ENCODE results near the gene TMIE. TPM values are rescaled to one million over a fixed set of nuclear protein-coding genes. Genes with fewer than 3 reads are reported as not detected.

Gene TMIE, protein sequence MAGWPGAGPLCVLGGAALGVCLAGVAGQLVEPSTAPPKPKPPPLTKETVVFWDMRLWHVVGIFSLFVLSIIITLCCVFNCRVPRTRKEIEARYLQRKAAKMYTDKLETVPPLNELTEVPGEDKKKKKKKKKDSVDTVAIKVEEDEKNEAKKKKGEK
- total RNA-seq (2014; rRNA removed; shearing (Covaris generic)), result not detected in 2 replicates

DNA sequence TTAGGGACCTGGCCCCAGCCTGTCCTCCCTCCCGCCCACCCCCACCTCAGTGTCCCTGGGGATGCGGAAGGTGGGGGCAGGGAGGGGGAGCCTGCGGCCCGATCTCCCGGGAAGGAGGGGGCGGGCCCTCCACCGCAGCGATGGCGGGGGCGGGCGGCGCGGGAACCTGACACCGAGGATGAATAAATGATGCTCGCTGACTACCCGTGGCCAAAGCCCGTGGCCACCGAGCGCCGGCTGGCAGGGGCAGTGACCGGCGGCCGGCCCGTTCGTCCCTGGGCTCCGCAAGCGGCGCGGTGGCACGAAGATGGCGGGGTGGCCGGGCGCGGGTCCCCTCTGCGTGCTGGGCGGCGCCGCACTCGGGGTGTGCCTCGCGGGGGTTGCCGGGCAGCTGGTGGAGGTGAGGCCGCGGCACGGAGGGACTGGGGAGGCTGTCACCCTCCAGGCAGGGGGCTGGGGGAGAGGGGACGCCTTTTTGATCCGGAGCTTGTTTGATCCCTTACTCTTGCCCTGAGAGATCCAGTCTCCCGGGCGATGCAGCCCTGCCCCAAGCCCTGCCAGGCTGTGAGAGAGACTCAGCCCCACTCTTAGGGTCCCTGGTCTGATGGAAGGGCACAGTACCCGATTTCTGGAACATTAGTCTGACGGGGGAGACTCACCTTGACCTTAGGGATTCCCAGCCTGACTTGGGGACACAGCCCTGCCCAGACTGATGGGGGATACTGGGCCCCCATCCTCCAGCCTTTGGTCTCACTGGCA is at the start of gene TMIE:
TMIE (plus strand) TSS at position 212 of the 759 bp plus-strand sequence; CDS start at position 308, 96 bp downstream.
- H3K27ac ChIP-seq, result no peak within 1 kb of the TSS
- H3K4me3 ChIP-seq, result no peak within 1 kb of the TSS
- peaks cover 6% of the 10 kb centered on the region for H3K4me1 ChIP-seq (replicated peaks)
- H3K27me3 ChIP-seq (replicated peaks), result peaks cover 12% of the 10 kb centered on the region
- no peaks in the 10 kb centered on the region for H3K36me3 ChIP-seq
- no peak for DNase-seq (ENCODE audit: low read depth in 1 of 2, low spot score in 2 of 2)
- no peaks in the 10 kb centered on the region for H3K9me3 ChIP-seq (replicated peaks)

DNA sequence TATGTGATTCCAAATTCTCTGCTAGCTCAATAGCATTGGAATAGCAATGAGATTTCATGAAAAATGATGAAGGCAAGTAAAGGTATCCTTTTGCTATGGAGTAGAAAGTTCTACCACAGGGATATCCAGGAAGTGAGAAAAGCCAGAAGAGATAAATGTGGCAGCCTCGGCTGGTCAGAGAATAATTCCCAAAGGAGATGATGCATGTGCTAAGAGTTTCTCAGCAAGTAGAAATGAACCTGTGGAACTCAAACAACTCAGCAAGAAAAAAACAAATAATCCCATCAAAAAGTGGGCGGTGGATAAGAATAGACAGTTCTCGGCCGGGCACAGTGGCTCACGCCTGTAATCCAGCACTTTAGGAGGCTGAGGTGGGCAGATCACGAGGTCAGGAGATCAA is 45.9 kb upstream of the TMIE start:
- Histone ChIP-seq H3K9me3 (replicated peaks) (no peaks in the 10 kb centered on the region), H3K36me3 (no peaks in the 10 kb centered on the region), H3K27me3 (replicated peaks) (no peaks in the 10 kb centered on the region), H3K27ac (no peak overlapping the region), H3K4me1 (replicated peaks) (peaks cover 6% of the 10 kb centered on the region; the same call in 1 of the 2 replicates), H3K4me3 (no peak overlapping the region)
- DNase-seq (ENCODE audit: low read depth in 1 of 2, low spot score in 2 of 2), result no peak

DNA sequence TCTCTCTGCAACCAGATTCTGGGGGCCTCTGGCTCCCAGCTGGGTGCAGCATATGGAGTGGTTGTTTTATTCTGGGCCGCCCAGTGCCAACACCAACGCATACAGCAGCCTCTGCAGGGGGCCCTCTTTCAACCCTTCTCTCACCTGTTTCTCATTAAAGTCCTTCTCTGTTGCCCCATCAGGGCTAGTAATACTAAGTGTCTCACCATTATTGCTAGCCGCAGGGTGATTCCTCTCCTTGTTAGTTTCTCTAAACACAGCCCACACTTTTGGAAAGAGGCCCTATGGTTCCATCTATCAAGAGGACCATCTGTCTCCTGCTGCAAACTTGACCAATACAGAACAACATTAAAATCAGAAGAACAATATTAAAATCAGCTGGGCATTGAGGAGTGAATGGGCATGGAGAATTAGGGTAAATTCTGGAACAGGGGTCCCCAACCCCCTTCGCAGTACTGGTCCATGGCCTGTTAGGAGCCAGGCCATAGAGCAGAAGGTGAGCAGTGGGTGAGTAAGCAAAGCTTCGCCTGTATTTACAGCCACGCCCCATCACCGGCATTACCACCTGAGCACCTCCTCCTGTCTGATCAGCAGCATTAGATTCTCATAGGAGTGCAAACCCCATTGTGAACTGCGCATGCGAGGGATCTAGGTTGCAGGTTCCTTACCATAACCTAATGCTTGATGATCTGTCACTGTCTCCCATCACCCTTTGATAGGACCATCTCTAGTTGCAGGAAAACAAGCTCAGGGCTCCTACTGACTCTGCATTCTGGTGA is 44.2 kb upstream of the TMIE start:
- Histone ChIP-seq H3K4me1 (replicated peaks) (peaks cover 6% of the 10 kb centered on the region; the same call in 1 of the 2 replicates), H3K36me3 (no peaks in the 10 kb centered on the region), H3K27ac (no peak overlapping the region), H3K27me3 (replicated peaks) (no peaks in the 10 kb centered on the region), H3K9me3 (replicated peaks) (no peaks in the 10 kb centered on the region), H3K4me3 (no peak overlapping the region)
- no peak for DNase-seq (ENCODE audit: low read depth in 1 of 2, low spot score in 2 of 2)

DNA sequence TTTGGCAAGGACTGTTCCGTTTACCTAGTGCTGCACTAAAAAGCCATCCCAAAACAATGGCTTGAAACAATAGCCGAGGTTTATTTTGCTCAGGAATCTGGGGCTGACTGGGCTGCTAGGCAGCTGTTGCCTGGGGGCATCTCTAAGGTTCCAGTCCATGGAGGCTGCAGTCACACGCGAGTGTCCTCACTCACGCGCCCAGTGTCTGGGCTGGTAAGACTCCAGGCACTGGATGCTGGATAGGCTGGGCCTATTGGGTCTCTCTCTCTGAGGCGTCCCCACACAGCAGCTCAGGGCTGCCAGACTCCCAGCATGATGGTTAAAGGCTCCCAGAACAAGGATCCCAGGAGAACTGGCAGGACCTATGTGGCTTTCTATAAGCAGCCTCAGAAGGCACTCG is 41.9 kb upstream of the TMIE start:
- no peak overlapping the region for H3K27ac ChIP-seq
- peaks cover 19% of the 10 kb centered on the region for H3K4me1 ChIP-seq (replicated peaks)
- no peaks in the 10 kb centered on the region for H3K36me3 ChIP-seq
- no peaks in the 10 kb centered on the region for H3K9me3 ChIP-seq (replicated peaks)
- H3K27me3 ChIP-seq (replicated peaks), result no peaks in the 10 kb centered on the region
- no peak overlapping the region for H3K4me3 ChIP-seq
- peak in 1 of 2 experiments; percentile 24 for DNase-seq (ENCODE audit: low read depth in 1 of 2, low spot score in 2 of 2)

DNA sequence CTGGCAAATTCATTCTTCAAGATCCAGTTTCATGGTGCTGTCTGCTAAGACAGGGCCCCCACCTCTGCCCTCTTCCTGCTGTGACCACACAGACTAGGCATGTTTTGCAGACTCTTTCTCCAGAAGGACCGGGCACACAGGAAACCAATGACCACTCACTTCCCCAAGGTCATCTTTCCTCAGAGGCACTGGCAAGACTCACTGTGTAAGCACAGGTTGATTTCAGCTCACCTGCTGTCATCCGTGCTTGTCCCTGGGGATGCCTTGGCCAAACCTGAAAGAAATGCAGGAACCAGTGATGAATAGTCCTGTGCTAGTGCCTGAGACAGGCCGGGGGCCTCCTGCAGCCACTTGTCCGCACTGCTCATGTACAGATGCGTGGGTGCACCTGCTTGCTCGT is 41.2 kb upstream of the TMIE start:
- Histone ChIP-seq H3K36me3 (no peaks in the 10 kb centered on the region), H3K27me3 (replicated peaks) (no peaks in the 10 kb centered on the region), H3K27ac (no peak overlapping the region), H3K4me3 (no peak overlapping the region), H3K4me1 (replicated peaks) (peaks cover 19% of the 10 kb centered on the region), H3K9me3 (replicated peaks) (no peaks in the 10 kb centered on the region)
- DNase-seq (ENCODE audit: low read depth in 1 of 2, low spot score in 2 of 2), result no peak

DNA sequence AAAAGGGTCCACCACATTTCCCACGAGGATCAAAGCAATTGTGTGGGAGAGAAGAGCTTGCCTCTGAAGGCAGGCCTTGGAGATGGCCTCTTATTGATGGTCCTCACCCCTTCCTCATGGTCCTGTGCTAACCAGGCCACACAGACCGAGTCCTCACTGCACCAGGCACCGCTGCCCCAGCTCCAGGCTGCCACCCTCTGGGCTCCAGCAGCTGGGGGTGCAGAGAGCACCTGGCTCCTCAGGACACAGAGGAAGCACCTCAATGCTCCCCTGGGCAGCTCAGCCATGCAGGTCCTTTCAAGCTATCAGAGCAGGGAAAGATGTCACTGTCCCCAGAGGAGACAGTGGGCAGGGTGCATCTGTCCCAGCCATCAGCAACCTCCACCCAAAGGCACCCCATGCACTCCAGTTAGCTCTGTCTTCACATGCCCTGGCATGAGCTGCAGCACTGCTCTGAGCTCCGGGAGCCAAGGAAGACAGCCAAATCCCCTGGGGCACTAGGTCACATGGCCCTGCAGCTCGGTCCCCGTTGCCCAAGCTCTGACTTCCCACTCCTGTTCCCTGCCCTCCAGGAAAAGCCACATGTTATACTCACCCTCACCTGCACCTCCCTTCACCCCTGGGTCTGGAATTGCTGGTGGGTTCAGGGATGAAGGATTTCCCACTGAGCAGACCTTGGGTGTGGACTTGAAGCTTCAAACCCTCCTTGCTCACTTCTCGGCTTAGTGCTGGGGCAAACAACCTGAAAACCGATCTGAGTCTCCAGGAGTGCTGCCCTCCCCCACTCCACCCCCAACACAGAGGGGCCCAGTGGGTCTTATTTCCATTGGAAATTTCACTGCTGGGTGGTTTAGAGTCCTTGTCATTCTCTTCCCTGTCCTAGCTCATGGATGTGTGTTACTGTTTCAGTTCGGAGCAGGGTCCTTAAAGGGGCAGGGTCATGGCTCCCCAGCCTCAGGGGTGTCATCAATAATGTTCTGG is 40.4 kb upstream of the TMIE start:
- no peaks in the 10 kb centered on the region for H3K36me3 ChIP-seq
- H3K4me3 ChIP-seq, result no peak overlapping the region
- no peaks in the 10 kb centered on the region for H3K9me3 ChIP-seq (replicated peaks)
- no peak overlapping the region for H3K27ac ChIP-seq
- peaks cover 19% of the 10 kb centered on the region for H3K4me1 ChIP-seq (replicated peaks)
- peak in 1 of 2 experiments; percentile 24 for DNase-seq (ENCODE audit: low read depth in 1 of 2, low spot score in 2 of 2)
- H3K27me3 ChIP-seq (replicated peaks), result no peaks in the 10 kb centered on the region

DNA sequence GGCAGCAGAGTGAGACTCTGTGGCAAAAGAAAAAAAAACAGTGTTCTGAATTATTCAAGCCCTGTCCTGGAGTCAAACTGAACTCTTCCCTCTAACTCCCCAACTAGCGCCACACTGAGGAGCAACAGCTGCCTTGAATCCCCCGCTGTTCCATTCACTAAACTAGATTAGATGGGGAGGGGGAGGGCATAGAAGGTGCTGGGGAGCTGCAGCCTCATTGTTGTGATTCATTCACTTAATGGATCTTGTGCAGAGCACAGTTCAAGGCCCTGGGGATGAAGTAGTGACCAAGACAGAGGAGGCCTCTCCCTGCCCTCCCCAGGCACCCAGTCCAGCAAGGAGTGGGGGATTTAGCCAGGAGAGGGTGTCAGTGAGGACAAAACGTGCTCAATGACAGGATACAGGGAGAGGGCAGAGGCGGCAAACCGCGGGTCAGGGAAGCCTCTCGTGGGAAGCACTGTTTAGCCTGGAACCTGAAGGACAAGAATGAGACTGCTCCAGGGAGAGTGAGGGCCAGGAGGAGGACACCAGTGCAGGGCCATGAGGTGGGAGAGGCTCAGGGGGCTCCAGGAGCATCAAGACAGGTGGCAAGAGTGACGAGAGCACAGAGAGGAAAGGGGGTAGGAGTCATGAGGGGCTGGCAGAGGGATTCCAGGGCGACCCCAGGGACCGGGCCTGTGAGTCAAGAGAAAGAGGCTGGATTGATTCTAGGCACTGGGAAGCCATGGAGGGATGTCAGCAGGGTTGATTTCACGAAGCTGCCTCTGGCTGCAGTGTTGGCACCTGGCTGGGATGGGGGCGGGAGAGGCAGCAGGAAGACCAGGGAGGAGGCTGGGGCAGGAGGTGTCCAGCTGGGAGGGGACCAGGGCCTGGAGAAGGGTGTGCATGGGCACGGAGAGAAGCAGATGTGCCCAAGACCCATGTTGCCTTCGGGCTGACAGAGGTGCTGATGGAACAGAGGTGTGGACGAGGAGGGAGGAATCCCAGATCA is 39.1 kb upstream of the TMIE start:
- Histone ChIP-seq H3K4me1 (replicated peaks) (peaks cover 19% of the 10 kb centered on the region), H3K27ac (no peak overlapping the region), H3K9me3 (replicated peaks) (no peaks in the 10 kb centered on the region)

DNA sequence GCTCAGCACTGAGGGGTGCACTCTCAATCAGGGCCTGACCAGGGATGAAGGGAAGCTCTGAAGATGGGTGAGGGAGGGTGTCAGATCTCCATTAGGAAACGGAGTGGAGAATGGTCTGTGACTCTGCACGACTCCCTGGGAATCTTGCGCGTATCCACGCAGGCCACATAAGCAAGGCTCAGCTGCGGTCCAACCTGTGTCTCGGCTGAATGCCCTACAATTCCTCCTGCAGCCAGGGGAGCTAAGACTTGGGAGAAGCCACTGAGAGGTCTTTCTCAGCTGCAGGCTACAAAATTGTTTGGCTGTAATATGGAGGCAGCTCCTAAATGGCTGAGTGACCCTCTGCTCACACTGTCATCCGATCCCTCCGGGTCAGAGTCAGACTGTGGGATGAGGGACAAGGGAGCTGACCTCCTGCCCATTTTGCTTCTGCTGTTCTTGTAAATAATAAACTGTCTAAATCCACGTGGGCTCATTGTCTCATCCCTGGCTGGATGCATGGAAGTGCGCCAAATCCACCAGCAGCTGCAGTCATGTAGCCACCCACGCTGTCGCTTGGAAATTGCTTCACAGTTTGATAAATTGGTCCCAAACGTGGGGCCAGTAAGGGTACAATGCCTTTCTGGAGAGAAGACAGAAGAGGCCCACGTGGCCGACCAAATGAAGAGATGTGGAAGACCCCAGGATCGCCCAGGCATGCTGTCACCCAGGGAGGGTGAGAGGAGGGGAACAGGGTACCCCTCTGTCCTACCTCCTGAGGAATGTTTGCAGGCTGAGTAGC is 38.2 kb upstream of the TMIE start:
- H3K36me3 ChIP-seq, result no peaks in the 10 kb centered on the region
- DNase-seq (ENCODE audit: low read depth in 1 of 2, low spot score in 2 of 2), result peak; percentile 57 to 62
- peaks cover 19% of the 10 kb centered on the region for H3K4me1 ChIP-seq (replicated peaks)
- no peak overlapping the region for H3K4me3 ChIP-seq
- H3K9me3 ChIP-seq (replicated peaks), result no peaks in the 10 kb centered on the region
- H3K27me3 ChIP-seq (replicated peaks), result no peaks in the 10 kb centered on the region
- H3K27ac ChIP-seq, result no peak overlapping the region

More for the DNA sequence above, 39.1 kb upstream of the TMIE start:
- H3K27me3 ChIP-seq (replicated peaks), result no peaks in the 10 kb centered on the region
- H3K36me3 ChIP-seq, result no peaks in the 10 kb centered on the region
- H3K4me3 ChIP-seq, result no peak overlapping the region
- peak in 1 of 2 experiments; percentile 30 for DNase-seq (ENCODE audit: low read depth in 1 of 2, low spot score in 2 of 2)

DNA sequence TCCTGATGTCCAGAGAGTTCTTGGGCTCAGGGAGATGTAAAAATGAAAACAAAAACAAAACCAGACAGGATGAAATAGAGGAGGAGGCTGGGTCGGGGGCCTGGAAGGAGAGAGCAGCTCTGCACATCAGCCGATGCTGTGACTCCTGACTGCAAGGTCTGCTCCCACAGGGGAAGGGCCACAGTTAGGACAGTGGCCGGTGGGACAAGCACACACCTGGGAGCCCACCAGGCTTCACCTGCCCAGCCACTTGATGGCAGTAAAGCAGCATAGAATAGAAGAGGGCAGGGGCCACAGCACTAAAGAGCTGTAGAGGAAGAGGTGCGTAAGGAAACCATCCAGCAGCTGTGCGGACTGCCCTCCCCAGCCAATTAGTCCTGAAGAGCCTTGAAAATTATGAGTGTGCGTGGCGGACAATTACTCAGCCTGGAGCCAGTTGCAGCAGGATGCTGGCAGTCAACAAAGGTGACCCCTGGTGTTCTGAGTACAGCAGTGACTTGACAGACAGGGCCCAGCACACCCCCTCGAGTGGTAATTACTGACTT is 37.5 kb upstream of the TMIE start:
- Histone ChIP-seq H3K4me1 (replicated peaks) (peaks cover 19% of the 10 kb centered on the region), H3K36me3 (no peaks in the 10 kb centered on the region), H3K4me3 (no peak overlapping the region), H3K27ac (no peak overlapping the region), H3K27me3 (replicated peaks) (no peaks in the 10 kb centered on the region), H3K9me3 (replicated peaks) (no peaks in the 10 kb centered on the region)
- DNase-seq (ENCODE audit: low read depth in 1 of 2, low spot score in 2 of 2), result peak in 1 of 2 experiments; percentile 20

DNA sequence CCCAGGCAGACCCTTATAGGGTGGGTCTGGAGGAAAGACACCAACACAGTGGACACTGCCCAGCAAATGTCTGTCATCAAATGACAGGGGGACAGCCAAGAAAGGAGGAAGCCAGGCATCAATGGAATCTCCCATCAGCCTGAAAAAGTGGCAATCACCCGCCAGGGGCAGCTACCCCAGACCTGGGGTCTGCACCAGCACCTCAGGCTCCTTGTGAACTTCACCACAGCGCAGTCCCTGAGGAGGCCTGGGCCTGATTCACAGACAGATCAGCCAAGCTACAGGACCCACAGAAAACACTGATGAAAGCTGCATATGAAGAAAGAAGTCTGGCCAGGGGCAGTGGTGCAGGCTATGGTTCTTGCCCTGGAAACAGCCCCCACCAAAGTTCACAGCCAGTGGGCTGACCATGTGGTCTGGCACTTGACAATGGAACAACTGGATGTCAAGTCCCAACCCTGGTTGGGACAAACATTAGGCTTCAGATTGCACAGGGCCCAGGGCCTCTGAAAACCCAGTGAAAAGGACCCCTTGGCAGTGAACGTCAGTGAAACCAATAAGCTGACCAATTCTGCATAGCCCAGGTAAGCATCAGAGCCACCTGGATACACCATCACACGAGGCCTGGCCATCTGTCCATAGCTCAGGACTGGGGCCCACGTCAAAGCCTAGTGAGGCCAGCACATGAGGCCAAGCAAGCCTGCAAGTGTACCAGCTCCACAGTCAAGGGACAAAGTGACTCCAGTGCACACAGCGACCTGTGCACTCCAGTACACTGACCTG is 36.8 kb upstream of the TMIE start:
- H3K36me3 ChIP-seq, result no peaks in the 10 kb centered on the region
- H3K4me1 ChIP-seq (replicated peaks), result peaks cover 16% of the 10 kb centered on the region
- peak in 1 of 2 experiments; percentile 12 for DNase-seq (ENCODE audit: low read depth in 1 of 2, low spot score in 2 of 2)
- no peaks in the 10 kb centered on the region for H3K27me3 ChIP-seq (replicated peaks)
- no peak overlapping the region for H3K27ac ChIP-seq
- no peak overlapping the region for H3K4me3 ChIP-seq
- no peaks in the 10 kb centered on the region for H3K9me3 ChIP-seq (replicated peaks)

Data from SJSA1 (cell line).